Thymus (tissue), 11 donors: ENCODE data around the gene NOC4L. TPM values are rescaled to one million over a fixed set of nuclear protein-coding genes. Genes with fewer than 3 reads are reported as not detected.
"Not testable (repeated sequence)": the region's sequence is repeated elsewhere in the genome, so short reads cannot be mapped to it uniquely, and the experiment has no call there.

Source experiments
- DNase-seq, 9 donors: peaks; one replicate each; pipeline ENCODE4 v3.0.0-alpha.2; 2013; ENCODE audit warnings: low spot score in 9 of 9, low read depth in 6 of 9, missing footprints in 1 of 9
- H3K27ac ChIP-seq, 2 donors: one replicate each; pipeline ENCODE4 v1.5.1; 2013; ENCODE audit warnings: control low read depth in 1 of 2, low read depth in 1 of 2, low read length in 1 of 2, mild to moderate bottlenecking in 1 of 2, moderate library complexity in 1 of 2
- H3K27me3 ChIP-seq, 2 donors: one replicate each; pipeline ENCODE4 v1.5.1; 2013; ENCODE audit warnings: low read length in 1 of 2; ENCODE audit not compliant: control insufficient read depth in 2 of 2, insufficient read depth in 1 of 2
- H3K36me3 ChIP-seq, 2 donors: one replicate each; pipeline ENCODE4 v1.5.1; 2013; ENCODE audit warnings: low read length in 1 of 2, mild to moderate bottlenecking in 1 of 2, moderate library complexity in 1 of 2; ENCODE audit not compliant: control insufficient read depth in 2 of 2, insufficient read depth in 2 of 2
- H3K4me1 ChIP-seq, 2 donors: one replicate each; pipeline ENCODE4 v1.5.1; 2013; ENCODE audit warnings: low read length in 2 of 2; ENCODE audit not compliant: control insufficient read depth in 2 of 2, insufficient read depth in 2 of 2
- H3K4me3 ChIP-seq, 2 donors: one replicate each; pipeline ENCODE4 v1.5.1; 2013; ENCODE audit warnings: low read length in 2 of 2, control low read depth in 1 of 2, mild to moderate bottlenecking in 1 of 2
- H3K9me3 ChIP-seq, 2 donors: one replicate each; pipeline ENCODE4 v1.5.1; 2013; ENCODE audit warnings: low read length in 1 of 2, mild to moderate bottlenecking in 1 of 2; ENCODE audit not compliant: control insufficient read depth in 2 of 2, insufficient read depth in 1 of 2
- WGBS: extraction: QIAGEN DNeasy Blood & Tissue Kit; methylation state at CpG from one replicate; pipeline ENCODE4 v1.1.7; 2013; 5-methylcytosine and 5-hydroxymethylcytosine counted together
- polyA plus RNA-seq: library from polyadenylated mRNA; stranded (reverse); fragments of 200-250 nt; gene quantifications from one replicate; pipeline ENCODE4 v1.2.3, GENCODE V29; 2013
- total RNA-seq: library from RNA; stranded (reverse); fragments of 120-200 nt; gene quantifications from one replicate; pipeline ENCODE4 v1.2.4, GENCODE V29; 2013
- donor health status: healthy.

Gene NOC4L
- total and polyA plus RNA-seq, 2 donors, result 9.3 to 41.6 TPM

DNA sequence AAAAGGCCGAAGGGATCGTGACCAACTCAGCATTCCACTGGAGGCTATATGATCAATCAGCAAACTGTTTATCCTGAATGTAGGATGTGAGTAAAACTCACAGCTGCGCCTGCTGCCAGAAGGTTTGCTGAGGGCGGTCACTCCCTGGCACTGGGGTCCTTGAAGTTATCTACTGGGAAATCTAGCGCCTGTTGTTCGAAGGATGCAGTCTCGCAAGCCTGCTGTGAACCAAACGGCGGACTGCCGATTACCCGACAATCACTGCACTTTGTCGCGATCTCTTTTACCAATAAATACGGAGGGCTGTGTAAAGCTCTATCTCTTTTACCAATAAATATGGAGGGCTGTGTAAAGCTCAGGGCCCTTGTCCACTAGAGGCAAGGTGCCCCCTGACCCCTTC lies 13.0 kb upstream of the NOC4L start:
- Histone ChIP-seq H3K27me3 (no peaks in the 10 kb centered on the region), H3K27ac (no peak overlapping the region), H3K36me3 (peaks cover 14 to 16% of the 10 kb centered on the region in 2 donors), H3K4me1 (no peaks in the 10 kb centered on the region), H3K4me3 (no peak overlapping the region), H3K9me3 (peaks cover 0 to 4% of the 10 kb centered on the region in 2 donors)
- 98% methylated on average over 14 of the region's 14 CpGs for WGBS
- DNase-seq, result no peak

DNA sequence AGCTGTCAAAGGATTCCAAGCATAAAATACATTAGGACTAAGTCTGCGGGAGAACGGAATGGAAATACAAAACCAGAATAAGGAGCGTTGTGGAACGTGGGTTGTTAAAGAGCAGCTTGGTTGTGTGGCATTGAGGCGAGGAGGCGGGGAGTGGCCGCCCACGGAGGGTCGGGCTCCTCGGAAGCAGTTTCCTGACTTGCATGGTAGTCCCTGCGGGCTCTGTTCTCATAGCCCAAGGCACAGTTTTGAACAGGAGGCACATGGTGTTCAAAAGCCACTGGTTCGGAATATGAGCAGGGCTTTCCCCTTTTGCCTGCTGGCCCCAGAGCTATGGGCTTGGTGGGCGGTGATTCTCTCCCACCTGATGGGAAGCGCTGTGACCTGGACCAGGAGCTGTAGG lies 12.3 kb upstream of the NOC4L start:
- Histone ChIP-seq H3K4me3 (no peak overlapping the region), H3K27ac (no peak overlapping the region), H3K4me1 (no peaks in the 10 kb centered on the region), H3K9me3 (peaks cover 0 to 3% of the 10 kb centered on the region in 2 donors), H3K36me3 (peaks cover 9 to 10% of the 10 kb centered on the region in 2 donors), H3K27me3 (no peaks in the 10 kb centered on the region)
- 95% methylated on average over 14 of the region's 14 CpGs for WGBS
- DNase-seq, result no peak

DNA sequence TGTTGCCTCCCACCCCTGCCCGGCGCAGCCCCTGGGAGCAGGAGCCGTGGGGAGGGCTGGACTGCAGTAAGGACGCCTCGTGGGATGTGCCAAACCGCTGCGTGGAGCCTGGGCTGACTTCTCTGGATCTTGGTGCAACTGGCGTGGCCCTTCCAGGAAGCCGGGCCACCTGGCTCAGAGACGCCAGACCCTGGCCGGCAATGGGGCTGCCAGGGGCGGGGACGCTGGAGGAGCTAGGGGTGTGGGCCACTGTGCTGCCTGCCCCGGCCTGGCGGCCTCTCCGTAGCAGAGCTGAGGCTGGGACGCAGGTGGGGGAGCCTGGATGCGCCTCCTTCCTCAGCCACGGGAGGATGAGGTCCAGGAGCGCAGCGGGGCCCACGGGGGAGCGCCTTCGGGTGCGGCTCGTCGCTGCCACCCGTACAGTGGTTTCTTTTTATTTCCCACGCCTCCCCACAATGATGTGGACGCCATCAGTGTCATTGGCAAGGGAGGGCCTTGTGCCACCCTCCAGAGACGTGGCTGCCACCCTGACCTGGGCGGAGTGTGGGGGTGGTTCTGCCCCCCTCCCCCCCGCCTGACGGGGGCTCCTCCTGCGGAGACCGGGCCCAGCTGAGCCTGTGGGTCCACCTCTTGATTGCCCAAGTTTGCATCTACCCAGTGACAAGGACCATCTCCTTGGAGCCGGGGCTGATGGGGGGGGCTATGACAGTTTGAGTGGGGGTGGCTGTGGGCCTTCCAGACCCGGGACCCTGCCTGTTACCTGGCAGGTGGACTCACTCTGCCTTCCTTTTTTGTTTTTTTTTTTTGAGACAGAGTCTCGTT lies 11.4 kb upstream of the NOC4L start:
- H3K4me3 ChIP-seq, result no peak overlapping the region
- H3K4me1 ChIP-seq, result no peaks in the 10 kb centered on the region
- no peaks in the 10 kb centered on the region for H3K27me3 ChIP-seq
- 94% methylated on average over 39 of the region's 39 CpGs for WGBS
- no peaks in the 10 kb centered on the region for H3K9me3 ChIP-seq
- no peak overlapping the region for H3K27ac ChIP-seq
- peaks cover 2% of the 10 kb centered on the region in 2 donors for H3K36me3 ChIP-seq
- DNase-seq, result no peak

DNA sequence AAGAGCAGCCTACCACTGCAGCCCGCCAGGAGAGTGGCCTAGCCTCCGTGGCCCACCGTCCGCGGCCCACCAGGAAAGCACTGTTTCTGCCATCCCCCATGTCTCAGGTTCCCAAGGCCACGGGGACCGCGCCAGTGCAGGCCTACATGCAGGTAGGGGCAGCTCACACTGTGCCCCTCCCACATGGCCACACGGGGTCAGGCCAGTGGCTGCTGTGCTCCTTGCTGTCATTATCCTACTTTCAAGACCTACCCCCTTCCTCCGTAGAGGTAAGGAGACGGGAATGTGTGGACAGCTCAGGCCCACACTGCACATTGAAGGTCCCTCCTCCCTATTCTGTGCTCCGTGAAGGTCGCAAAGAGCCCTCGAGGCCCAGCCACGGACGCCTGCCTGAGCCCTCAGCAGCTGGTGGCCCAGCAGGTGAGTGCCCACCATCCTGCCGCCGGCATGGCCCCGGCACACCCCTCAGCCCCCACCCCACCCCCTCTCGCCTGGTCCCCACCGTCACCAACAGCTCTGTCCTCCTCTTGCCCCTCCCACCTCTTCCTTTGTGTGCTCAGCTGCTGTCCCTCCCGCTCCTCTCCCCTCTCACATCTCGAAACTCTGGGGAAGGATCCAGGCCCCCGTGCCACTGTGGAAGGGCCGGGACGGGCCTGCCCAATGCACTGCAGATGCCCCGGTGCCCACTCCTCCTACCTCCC lies 10.2 kb upstream of the NOC4L start:
- no peak for DNase-seq
- no peak overlapping the region for H3K27ac ChIP-seq
- H3K27me3 ChIP-seq, result no peaks in the 10 kb centered on the region
- 86% methylated on average over 27 of the region's 27 CpGs for WGBS
- H3K9me3 ChIP-seq, result no peaks in the 10 kb centered on the region
- no peak overlapping the region for H3K4me3 ChIP-seq
- H3K4me1 ChIP-seq, result no peaks in the 10 kb centered on the region
- H3K36me3 ChIP-seq, result peaks cover 0 to 10% of the 10 kb centered on the region in 2 donors

DNA sequence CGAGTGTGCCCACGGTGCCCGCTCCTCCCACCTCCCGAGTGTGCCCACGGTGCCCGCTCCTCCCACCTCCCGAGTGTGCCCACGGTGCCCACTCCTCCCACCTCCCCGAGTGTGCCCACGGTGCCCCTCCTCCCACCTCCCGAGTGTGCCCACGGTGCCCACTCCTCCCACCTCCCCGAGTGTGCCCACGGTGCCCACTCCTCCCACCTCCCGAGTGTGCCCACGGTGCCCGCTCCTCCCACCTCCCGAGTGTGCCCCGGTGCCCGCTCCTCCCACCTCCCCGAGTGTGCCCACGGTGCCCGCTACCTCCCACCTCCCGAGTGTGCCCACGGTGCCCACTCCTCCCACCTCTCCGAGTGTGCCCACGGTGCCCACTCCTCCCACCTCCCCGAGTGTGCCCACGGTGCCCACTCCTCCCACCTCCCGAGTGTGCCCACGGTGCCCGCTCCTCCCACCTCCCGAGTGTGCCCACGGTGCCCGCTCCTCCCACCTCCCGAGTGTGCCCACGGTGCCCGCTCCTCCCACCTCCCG lies 9.5 kb upstream of the NOC4L start:
- WGBS, result 83% methylated on average over 12 of the region's 39 CpGs
- not testable (repeated sequence) for H3K27me3 ChIP-seq, H3K27ac ChIP-seq, H3K9me3 ChIP-seq, H3K4me1 ChIP-seq, H3K4me3 ChIP-seq, DNase-seq
- H3K36me3 ChIP-seq, result peaks cover 6 to 16% of the 10 kb centered on the region in 2 donors

DNA sequence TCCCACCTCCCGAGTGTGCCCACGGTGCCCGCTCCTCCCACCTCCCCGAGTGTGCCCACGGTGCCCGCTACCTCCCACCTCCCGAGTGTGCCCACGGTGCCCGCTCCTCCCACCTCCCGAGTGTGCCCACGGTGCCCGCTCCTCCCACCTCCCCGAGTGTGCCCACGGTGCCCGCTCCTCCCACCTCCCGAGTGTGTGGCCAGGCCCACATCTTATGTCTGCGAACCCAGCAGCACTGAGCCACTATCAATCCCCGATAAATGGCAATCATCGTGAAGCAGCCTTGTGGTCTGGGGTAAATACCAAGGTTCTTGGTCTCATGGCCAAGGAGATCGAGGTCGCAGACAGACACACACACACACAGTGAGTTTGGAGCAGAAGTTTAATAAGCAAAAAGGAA lies 8.0 kb upstream of the NOC4L start:
- peaks cover 21 to 31% of the 10 kb centered on the region in 2 donors for H3K36me3 ChIP-seq
- not testable (repeated sequence) for H3K4me1 ChIP-seq, DNase-seq, H3K4me3 ChIP-seq, H3K27ac ChIP-seq, H3K9me3 ChIP-seq, H3K27me3 ChIP-seq
- 86% methylated on average over 13 of the region's 21 CpGs for WGBS

DNA sequence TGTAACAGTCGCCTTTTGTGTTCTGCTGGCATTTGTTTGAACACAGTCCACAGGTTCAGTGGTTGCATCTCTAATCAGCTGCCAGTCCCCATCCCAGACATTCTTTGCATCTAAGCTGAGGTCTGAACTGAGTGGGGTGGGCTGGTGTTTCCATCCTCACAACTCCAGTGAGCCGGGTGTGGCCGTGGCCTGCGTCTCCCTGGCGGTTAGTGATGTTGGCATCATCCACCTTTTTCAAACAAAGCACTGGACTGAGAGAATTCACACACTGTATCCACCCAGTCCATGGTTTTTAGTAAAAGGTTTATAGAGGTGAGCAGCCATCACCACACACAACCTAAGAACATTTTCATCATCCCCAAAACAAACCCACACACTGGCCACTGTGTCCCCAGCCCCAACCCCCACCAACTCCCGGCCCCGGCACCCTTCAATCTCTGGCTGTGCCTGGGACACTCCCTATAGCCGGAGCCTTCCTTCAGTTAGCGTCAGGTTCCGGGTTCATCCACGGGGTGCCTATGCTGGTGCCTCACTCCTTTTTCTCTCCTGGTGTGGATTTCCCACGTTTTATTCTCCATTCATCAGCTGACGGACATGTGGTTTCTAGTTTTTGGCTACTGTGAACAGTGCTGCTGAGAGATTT lies 6.7 kb upstream of the NOC4L start:
- WGBS, result 97% methylated on average over 13 of the region's 13 CpGs
- no peak overlapping the region for H3K27ac ChIP-seq
- H3K9me3 ChIP-seq, result no peaks in the 10 kb centered on the region
- no peaks in the 10 kb centered on the region for H3K27me3 ChIP-seq
- DNase-seq, result no peak
- H3K4me1 ChIP-seq, result peaks cover 0 to under 1% of the 10 kb centered on the region in 2 donors
- H3K4me3 ChIP-seq, result no peak overlapping the region
- peaks cover 34 to 37% of the 10 kb centered on the region in 2 donors for H3K36me3 ChIP-seq

DNA sequence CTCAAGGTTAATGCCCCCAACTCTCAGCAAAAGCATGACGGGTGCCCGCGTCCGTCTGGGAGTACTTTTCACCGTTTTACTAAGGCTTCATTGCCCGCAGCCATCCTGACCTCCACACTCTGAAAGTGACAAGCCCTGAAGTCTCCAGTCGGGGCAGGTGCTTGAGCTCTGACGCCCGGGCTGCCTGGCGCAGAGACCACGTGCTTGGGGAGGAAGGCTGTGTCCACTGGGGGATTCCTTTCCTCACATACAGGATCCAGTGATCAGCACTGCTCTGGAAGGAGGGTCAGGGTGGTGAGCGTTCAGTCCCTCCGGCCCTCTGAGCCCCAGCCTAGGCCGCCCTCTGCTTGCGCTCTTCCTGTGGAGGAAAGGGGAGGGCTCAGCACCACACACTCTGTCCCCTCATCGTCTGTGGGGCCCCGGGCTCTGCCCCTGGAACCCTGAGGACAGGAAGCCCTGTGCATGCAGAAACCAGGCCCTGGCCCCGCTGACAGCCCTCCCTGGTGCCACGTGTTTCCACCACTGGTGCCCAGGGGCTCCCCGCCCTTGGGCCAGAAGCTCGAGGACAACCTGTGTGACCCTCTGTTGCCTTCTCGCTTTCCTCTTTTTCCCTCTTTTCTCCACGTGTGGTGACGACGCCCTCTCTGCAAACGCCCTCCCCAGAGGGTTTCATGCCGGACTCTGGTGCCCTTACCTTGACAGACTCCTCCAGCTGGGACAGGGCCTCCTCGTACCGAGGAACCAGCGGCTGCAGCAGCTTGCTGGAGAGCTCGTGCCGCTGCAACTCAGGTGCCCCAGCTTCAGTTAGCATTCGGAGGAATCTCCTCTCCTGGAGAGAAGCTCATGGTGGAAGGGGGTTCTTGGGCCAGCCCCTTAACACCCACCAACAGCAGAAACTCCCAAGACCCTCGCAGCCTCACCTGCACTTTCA lies 5.1 kb upstream of the NOC4L start:
- Histone ChIP-seq H3K9me3 (no peaks in the 10 kb centered on the region), H3K4me3 (no peak overlapping the region), H3K27me3 (no peaks in the 10 kb centered on the region), H3K27ac (no peak overlapping the region), H3K4me1 (peaks cover 8 to 9% of the 10 kb centered on the region in 2 donors), H3K36me3 (peaks cover 34 to 37% of the 10 kb centered on the region in 2 donors)
- WGBS, result 98% methylated on average over 34 of the region's 34 CpGs
- no peak for DNase-seq
